RPMI8226 (cell line): ENCODE data around the gene HMGN3.

Experiments
- DNase-seq: peaks from one replicate; pipeline ENCODE4 v3.0.0-alpha.2; 2015

HMGN3 gene

GRCh38 chr6:79173378-79173777 lies 61.1 kb downstream of the HMGN3 start:
- no peak for DNase-seq

- no peak for DNase-seq
These were observed 63.5 kb downstream of the HMGN3 start for GRCh38 chr6:79170959-79171358.

- DNase-seq, result no peak
These were observed 64.1 kb downstream of the HMGN3 start for GRCh38 chr6:79170431-79170830.

GRCh38 chr6:79168695-79168980 lies 65.8 kb downstream of the HMGN3 start:
- DNase-seq, result no peak

GRCh38 chr6:79167931-79168694 lies 66.4 kb downstream of the HMGN3 start:
- DNase-seq, result no peak

GRCh38 chr6:79159846-79160245 lies 74.6 kb downstream of the HMGN3 start:
- DNase-seq, result no peak

- DNase-seq, result no peak
These were observed 75.5 kb downstream of the HMGN3 start for GRCh38 chr6:79158856-79159516.

GRCh38 chr6:79157961-79158644 lies 76.4 kb downstream of the HMGN3 start:
- no peak for DNase-seq

- no peak for DNase-seq
These were observed 82.2 kb downstream of the HMGN3 start for GRCh38 chr6:79152269-79152737.
